NCI-H526 treated with DMSO at 0.1 percent for 48 hours (cell line): ENCODE data around the gene ZSCAN32.
A peak's percentile ranks its signal among the peaks of the same experiment; 100 is the strongest.

Source experiments
- DNase-seq: peaks from one replicate; lab custom pipeline; 2025; lab: John Stamatoyannopoulos, UW

The ZSCAN32 gene

DNA sequence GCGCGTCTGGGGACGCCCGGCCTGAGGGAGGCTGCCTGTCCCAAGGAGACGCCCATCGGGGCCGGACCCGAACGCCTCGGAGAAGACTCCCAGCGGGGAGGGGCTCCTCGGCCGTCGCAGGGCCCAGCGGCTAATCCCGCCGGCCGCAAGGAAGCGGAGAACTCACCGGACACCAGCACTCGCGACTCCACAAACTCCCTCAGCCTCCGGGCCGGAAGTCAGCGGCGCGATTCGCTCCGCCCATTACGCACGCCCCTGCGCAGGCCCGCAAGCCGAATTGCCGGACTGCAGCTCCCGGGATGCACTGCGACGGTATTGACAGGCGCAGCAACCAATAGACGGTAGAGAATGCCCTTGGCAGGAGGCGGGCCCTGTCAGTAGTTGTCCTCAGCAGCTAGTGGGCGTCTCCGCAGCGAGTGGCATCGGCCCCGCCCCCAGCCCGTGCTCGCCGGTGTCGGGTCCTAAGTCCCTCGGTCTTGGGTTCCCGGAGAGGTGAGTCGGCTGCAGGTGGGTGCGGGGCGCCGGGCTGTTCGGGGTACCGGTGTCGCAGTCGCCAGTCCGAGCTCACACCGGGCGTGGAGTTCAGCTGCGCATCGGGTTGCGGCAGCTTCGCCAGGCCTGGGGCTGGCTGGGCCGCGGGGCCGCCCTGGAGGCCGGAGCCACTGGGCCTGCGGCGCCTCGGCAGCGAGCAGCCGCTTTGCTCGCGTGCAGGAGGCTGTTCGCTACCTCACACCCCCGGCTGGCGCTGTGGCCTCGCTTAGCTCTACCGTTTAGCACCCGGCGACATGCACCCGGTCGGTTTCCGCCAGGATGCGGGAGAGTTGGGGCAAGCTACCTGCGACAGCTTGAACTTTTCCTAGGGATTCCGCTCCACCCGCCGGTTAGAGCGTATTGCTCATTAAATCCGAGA, at the start of gene ZSCAN32, which contains the start of gene ZNF174:
Gene ZSCAN32 (minus strand): TSS at position 226 of the 910 bp plus-strand sequence. CDS start 3,447 bp downstream, outside the sequence.
Gene ZNF174 (plus strand): TSS at position 437 of the 910 bp plus-strand sequence. CDS start 790 bp downstream, outside the sequence.
- peak; percentile 93 for DNase-seq

DNA sequence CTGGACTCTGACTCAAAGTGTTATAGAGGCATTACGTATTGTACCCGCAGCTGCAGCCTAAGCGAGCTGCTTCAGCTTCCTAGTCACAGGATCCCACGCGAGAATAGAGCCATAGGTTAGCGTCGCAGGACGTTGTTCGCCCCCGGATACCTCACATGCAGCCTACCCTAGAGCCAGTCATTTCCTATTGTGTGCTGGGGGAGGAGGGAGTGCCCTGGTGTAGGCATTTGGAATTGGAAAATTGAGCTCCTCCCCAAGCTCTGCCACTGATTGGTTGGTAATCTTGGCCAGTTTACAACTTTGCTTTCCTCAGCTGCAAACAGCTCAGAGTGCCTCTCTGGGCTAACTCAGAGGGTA, 43.2 kb upstream of the ZSCAN32 start:
- no peak for DNase-seq

DNA sequence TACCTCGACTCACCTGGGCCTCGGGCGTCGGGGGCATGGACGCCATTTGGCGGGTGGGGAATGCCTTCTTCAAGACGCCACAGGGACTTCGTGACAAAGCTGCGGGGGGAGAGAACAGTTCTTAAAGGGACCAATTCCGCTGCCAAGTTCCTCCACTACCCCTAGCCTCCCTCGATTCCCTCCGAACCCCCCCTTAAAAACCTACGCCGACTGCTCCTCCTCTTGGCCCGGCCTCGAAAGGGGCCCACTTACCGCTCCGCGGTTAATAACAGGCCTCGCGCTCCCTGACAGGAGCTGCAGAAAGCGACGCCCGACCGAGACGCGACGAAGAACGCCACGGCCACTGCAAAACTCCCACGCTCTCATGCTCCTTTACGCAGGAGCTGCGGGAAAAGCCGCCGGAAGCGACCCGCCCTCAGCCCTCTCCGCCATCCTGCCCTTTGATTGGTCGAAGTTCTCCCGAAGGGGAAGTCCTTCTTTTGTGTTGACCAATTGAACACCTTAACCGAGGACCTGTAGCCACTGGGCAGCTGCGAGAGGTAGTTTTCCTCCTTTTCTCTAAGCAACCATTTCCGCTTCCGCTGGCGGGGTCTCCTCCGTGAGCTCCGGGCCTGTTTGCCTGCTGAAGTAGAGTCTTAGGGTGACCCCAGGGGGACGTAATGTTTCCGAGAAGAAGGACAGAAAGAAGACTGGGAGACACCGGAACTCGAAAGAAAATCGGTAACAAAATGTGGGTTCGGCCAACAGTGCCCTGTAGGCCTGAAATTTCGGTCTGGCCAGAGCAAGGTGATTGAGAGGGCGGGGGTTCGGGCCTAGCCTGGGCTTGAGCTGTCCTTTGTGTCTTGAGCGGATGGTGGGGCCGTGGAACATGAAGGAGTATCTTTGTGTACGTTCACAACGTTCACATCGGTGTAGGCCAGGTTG, 42.6 kb upstream of the ZSCAN32 start, which contains the start of the genes NAA60 and ZNF597:
Gene NAA60 (plus strand): TSS at position 573 of the 924 bp plus-strand sequence. CDS start 32,548 bp downstream, outside the sequence.
Gene ZNF597 (minus strand): TSS at position 397 of the 924 bp plus-strand sequence. CDS start 351 bp downstream, at position 46.
- DNase-seq: no peak

DNA sequence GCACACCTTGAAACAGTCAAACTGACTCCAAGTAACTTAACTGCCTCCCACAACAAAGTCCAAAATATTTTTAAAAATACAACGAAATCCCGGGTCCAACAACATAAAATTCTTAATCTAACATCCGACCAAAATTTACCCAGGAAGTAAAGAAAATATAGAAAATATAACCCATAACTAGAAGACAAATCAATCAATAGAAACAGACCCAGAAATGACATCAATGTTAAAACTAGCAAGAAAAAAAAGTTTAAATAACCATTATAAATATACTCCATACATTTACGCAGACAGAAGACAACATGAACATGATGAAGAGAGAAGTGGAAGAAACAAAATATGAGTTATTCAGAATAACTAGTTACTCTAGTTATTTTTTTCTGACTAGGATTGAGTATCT, 38.8 kb upstream of the ZSCAN32 start:
- no peak for DNase-seq

DNA sequence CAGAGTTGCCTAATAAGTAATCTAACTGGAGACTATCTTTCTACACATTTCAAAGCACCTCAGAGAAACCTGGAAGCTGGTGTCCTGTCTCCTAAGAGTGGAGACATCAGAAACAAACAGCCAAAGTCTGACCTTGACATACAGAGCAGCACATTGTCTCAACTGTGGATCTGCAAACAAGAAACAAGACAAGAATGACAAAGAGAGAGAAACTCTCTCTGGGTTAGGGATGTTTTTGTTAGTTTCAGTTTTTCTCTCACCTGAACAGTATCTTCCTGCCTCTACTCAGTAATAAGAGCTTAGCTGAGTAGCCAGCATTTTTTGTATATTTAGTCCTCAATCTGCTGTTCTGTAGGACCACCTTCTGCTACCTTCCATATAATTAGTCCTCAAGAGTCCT, 33.6 kb upstream of the ZSCAN32 start:
- no peak for DNase-seq

DNA sequence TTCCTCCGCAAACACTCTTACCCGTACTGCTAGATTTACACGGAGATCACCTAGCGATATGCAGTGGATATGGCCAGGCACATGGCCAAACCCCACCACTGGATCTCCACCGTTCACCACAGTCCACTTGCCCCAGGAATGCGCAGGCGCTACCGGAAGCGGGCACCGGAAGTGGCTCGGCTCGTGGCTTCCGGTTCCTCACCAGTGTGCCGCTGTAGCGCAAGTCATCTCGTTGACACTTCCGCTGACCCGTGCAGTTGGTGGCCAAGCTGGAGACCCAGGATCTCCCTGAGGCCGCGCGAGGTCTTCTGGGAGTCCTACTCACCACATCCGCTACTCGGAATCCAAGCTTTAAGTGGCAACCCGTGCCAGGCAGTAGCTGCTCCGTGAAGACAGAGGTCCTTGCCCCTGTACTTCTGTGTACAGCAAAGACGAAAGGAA, 31.0 kb upstream of the ZSCAN32 start:
- DNase-seq: no peak

DNA sequence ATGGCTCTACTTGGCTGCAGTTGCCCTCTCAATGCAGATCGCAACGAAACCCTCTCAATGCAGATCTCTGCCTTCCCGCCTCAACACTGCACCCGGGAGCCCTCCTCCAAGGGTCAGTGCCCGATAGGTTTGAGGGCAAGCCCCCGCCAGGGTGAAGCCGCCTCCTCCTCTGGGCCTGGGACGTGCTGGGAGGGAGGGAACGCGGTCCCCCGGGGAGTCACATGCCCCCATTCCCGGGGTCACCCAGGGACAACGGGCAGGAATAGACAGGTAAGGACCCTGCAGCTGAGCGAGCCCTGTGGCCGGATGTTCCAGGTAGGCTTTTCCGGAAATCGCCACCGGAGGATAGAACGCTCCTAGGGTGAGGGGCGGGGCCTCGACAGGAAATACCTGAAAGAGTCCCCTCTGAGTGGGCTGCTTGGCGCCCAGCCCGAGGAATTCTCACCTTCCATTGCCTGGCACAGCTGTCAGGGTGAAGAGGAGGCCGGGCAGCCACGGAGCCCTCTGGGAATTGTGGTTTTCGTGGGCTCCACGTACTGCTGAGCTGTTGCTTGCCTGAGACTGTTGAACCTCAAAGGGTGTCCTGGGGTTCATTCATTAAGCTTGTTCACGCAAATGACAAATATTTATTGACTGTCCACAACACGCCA, 13.1 kb upstream of the ZSCAN32 start:
- DNase-seq: no peak

DNA sequence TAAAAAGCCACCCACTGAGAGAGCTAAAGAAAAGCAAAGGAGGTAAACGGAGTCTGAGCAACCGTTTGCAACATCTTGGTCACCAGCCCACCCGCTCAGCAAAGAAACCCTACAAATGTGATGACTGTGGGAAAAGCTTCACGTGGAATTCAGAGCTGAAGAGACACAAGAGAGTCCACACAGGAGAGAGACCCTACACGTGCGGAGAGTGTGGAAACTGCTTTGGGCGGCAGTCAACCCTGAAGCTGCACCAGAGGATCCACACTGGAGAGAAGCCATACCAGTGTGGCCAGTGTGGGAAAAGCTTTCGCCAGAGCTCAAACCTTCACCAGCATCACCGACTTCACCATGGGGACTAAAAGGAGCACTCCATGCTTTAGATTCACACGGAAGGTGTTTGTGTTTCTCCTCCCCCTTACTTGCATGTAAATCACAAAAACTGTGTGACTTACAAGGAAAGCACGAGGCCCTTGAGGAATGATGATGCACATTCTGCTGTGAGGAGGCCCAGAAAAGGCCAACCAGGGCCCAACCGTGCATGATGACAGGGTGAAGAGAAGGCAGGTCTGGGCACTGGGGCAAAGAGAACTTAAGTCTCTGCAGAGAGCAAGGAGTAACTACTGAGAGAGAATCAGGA, 7.9 kb upstream of the ZSCAN32 start:
- DNase-seq: no peak

DNA sequence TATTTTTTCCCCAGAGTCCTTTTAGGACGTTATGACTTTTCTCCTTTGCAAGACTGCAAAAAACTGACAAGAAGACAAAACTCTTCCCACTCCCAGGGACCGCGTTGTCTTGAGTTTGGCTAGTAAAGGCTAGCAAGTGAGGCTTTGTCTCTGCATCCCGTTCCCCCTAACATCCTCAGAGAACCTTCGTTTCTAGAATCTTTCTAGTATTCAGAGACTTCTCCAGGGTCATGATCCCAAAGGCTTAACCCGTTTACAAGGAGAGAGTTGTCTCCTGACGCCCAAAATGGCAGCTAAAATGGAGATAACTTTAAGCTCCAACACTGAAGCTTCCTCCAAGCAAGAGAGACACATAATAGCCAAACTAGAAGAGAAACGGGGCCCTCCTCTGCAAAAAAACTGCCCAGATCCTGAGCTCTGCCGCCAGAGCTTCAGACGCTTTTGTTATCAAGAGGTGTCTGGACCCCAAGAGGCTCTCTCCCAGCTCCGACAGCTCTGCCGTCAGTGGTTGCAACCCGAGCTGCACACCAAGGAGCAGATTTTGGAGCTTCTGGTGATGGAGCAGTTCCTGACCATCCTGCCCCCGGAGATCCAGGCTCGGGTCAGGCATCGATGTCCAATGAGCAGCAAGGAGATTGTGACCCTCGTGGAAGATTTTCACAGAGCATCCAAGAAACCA, 1.1 kb upstream of the ZSCAN32 start:
- no peak for DNase-seq

DNA sequence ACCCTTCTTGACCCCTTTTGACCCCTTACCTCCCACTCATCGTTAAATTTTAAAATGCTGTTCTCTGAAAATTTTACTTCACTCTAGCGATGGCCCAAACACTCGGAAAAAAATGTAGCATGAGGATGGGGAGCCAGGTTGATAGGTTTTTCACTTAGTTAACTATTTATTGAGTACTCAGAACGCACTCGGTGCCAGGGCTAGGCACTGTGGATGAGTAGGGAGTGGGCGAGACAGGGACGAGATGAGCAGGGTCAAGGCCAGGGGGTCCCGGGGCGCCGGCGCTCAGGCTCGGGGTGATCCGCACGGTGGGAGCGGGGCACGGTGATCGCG, 392 bp downstream of the ZSCAN32 start:
- DNase-seq: no peak

DNA sequence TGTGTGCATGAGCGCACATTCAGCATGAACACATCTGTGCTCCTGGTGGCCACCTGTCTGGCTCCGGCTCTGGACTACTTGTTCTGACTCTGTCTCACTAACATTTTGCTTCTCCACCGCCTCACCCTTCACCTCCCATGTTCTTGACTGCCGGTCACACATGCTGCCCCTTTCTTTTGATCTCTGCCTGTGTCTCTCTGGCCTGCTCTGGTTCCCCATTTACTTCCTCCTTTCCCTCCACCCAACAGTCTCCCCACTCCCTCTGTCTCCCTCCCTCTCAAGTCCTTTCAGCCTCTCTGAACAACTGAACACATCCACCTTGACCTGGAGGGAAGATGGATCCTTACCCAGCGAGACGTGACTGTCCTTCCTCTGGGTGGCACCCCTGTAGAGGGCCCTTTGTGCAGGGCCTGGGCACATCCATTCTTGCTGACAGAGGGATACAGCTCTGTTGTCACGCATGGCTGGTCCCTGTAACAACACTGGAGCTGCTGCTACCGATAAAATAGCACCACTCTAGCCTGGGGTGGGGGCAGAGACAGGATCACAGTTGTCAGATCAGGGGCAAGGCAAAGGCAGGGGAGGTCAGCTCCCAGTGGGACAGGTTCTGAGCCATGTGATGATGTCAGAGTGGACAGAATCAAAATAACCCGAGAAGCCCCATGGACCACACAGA, 11.0 kb downstream of the ZSCAN32 start:
- DNase-seq: no peak

DNA sequence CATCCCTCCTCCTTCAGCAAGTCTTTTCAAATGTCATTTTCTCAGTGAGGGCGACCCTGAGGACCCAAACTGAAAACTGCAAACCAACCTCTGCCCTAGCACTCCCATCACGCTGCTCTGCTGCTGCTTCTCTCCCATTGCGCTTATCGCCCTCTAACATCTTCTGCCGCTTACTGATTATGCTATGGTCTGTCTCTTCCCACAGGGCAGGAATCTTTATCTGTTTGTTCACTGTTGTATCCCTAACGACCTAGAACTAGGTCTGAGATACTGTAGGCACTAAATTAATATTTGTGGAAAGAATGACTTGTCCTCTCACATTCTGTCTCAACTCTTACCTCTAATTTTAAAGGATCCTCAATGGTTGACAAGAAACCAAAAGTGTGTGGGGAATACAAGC, 12.5 kb downstream of the ZSCAN32 start:
- no peak for DNase-seq

DNA sequence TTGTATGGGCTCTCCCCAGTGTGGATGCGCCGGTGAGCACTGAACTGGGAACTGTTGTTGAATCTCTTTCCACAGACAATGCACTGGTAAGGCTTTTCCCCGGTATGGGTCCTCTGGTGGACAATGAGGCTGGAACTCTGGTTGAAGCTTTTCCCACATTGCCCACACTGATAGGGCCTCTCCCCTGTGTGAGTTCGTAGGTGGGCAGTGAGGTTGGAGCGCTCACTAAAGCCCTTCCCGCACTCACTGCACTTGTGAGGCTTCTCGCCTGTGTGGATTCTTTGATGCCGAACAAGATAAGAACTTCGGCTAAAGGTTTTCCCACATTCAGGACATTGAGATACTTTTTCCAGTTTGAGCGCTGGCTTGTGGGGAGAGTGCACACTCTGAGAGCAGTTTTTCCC, 17.8 kb downstream of the ZSCAN32 start:
- no peak for DNase-seq

DNA sequence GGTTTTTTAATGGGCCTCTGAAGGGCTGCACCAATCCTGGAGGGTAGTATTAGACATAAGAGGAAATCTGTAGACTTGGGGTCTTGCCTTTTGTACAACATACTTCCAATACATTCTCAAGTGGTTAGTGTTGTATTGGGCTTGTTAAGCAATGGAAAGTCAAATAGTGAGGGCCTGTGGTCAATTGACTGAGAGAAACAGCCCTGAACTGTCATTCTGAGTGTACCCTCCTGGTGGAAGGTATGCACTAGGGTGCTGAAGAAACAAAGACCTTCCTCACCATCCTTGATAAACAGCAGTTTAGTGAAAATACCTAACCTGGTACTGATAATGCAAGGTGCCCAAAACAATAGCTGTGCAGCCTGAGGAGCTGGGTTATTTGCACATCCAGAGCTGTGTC, 22.9 kb downstream of the ZSCAN32 start:
- no peak for DNase-seq

DNA sequence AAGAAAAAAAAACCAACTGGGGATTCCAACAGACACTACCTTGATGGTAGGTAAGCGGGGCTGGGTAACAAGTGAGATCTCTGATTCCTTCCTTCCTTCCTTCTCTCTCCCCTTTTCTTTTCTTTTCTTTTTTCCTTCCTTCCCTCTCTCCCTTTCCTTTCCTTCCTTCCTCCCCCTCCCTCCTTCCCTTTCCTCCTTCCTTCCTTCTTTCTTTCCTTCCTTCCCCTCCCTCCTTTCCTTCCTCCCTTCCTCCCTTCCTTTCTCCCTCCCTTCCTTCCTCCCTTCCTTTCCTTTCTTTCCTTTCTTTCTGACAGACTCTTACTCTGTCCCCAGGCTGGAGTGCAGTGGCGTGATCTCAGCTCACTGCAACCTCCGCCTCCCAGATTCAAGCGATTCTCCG, 25.1 kb downstream of the ZSCAN32 start:
- no peak for DNase-seq

DNA sequence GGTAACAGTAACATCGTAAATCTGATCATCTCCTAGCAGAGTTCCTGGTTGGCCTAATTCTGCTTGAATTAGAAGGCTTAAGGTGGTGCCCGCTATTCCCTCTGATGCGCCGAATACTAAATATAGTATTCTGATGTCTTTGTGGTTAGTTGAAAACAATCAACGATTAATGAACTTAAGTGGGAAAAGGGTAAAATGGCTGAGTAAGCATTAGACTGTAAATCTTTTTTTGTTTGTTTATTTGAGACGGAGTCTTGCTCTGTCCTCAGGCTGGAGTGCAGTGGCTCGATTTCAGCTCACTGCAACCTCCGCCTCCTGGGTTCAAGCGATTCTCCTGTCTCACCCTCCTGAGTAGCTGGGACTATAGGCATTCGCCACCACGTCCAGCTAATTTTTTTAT, 31.7 kb downstream of the ZSCAN32 start:
- no peak for DNase-seq

DNA sequence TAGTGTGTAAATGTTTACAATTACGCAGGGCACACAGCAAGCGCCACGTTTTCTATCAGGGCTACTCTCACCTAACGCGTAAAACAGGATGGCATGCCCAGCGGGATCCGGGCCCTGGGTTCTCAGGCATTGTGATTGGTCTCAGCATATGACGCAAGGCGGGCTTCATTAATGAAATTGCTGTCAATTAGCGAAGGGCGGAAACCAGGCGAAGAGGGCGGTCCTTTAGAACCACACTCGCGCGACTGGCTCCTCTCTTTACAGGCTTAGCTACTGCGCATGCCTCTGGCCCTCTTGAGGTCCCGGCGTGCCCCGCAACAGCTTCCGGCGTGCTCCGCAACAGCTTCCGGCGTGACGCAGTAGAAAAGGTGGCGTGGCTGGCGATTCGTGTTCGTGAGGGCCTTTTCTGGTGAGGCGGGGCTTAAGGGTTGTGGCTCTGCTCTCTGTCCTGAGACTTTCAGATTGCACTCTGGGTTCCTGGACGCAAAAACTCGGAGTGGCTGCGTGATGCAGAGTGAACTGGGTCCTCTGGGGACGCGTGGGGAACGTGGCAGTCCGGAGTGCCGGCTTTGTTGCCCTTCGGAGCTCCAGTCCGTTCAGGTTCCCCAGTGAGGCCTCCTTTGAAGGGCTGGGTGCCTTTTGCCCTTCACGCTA, 35.9 kb downstream of the ZSCAN32 start:
- DNase-seq: no peak

DNA sequence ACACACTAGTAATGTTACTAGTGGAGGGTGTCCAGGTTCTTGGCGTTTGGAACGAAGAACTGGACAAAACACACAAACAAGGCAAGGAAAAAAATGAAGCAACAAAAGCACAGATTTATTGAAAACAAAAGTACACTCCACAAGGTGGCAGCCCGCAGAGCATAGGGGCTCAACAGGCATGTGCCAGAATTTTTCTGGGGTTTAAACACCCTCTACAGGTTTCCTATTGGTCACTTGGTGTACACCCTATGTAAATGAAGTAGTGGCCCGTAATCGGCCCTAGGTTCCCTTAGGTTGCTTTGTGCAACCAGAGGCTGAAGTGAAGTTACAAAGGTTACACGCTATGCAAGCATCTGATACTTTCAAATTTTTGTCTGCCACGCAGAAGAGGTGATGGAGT, 37.0 kb downstream of the ZSCAN32 start:
- DNase-seq: no peak

DNA sequence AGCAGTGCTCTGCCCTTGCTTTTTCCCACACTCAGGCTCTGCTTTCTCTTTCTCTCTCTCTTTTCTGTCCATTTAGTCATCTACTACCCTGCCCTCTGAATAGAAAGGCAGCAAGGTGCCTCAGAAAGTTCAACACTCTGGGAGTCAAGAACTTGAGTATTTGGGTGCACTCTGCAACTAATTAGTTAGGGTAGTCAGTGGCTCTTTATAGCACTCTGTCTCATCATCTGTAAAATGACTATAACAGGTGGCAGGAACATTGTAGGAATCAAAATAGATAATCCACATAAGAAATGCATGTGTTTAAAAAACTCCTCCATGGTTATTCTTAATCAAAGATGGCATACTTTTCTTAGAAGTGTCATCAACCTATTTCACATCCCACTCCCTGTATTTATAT, 37.9 kb downstream of the ZSCAN32 start:
- no peak for DNase-seq

DNA sequence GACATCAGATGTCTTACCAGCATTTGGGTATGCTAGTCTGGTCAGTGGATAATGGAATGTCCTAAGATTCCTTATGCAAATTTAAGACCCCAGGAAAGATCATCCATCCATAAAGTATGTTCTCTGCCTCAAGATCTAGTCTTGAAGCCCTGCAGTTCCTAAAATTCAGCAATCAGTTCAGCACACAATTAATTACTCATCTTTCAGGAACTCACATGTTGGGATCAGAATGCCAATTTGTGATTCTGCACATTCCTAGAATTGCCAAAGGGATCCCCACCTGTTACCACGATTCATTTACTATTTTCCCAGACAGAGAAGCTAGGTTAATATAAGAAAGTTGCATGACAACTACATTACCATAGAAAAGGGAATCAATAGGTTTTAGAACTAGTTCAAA, 41.9 kb downstream of the ZSCAN32 start:
- no peak for DNase-seq
